Measurements from ENCODE around the gene ZNF771. TPM values are rescaled to one million over a fixed set of nuclear protein-coding genes. Genes with fewer than 3 reads are reported as not detected.

The ZNF771 gene
- total RNA-seq, 4 donors from 2014 or later = 5.4 to 15.7 (median 8.5) TPM

DNA sequence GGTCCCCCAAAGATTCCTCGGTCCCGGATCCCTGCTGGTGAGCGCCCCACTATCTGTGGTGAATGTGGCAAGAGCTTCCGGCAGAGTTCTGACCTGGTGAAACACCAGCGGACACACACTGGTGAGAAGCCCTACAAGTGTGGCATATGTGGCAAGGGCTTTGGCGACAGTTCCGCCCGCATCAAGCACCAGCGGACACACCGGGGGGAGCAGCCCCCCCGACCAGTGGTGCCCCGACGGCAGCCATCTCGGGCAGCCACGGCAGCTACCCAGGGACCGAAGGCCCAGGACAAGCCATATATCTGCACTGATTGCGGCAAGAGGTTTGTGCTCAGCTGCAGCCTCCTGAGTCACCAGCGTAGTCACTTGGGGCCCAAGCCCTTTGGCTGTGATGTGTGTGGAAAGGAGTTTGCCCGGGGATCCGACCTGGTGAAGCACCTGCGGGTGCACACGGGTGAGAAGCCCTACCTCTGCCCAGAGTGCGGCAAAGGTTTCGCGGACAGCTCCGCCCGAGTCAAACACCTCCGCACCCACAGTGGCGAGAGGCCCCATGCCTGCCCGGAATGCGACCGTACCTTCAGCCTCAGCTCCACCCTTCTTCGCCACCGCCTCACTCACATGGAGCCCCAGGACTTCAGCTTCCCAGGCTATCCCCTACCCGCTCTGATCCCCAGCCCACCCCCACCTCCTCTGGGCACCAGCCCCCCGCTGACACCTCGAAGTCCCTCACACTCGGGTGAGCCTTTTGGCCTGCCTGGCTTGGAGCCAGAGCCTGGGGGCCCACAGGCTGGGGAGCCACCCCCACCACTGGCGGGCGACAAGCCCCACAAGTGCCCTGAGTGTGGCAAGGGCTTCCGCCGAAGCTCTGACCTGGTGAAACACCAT lies 9.4 kb upstream of the ZNF771 start:
- H3K27ac ChIP-seq = no peak overlapping the region
- TF ChIP-seq, protein P1, sequence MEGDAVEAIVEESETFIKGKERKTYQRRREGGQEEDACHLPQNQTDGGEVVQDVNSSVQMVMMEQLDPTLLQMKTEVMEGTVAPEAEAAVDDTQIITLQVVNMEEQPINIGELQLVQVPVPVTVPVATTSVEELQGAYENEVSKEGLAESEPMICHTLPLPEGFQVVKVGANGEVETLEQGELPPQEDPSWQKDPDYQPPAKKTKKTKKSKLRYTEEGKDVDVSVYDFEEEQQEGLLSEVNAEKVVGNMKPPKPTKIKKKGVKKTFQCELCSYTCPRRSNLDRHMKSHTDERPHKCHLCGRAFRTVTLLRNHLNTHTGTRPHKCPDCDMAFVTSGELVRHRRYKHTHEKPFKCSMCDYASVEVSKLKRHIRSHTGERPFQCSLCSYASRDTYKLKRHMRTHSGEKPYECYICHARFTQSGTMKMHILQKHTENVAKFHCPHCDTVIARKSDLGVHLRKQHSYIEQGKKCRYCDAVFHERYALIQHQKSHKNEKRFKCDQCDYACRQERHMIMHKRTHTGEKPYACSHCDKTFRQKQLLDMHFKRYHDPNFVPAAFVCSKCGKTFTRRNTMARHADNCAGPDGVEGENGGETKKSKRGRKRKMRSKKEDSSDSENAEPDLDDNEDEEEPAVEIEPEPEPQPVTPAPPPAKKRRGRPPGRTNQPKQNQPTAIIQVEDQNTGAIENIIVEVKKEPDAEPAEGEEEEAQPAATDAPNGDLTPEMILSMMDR (IDR thresholded peaks at IDR 0.05) = no peak
- no peak for TF ChIP-seq POLR2A (IDR thresholded peaks at IDR 0.05)
- peaks cover 2 to 44% (median 12%) of the 10 kb centered on the region in 4 donors for H3K4me1 ChIP-seq
- no peaks in the 10 kb centered on the region for H3K27me3 ChIP-seq
- no peak overlapping the region for H3K4me3 ChIP-seq
- no peak for DNase-seq
- H3K36me3 ChIP-seq = peaks cover 0 to 15% (median 0%) of the 10 kb centered on the region in 3 donors
- no peaks in the 10 kb centered on the region for H3K9me3 ChIP-seq

DNA sequence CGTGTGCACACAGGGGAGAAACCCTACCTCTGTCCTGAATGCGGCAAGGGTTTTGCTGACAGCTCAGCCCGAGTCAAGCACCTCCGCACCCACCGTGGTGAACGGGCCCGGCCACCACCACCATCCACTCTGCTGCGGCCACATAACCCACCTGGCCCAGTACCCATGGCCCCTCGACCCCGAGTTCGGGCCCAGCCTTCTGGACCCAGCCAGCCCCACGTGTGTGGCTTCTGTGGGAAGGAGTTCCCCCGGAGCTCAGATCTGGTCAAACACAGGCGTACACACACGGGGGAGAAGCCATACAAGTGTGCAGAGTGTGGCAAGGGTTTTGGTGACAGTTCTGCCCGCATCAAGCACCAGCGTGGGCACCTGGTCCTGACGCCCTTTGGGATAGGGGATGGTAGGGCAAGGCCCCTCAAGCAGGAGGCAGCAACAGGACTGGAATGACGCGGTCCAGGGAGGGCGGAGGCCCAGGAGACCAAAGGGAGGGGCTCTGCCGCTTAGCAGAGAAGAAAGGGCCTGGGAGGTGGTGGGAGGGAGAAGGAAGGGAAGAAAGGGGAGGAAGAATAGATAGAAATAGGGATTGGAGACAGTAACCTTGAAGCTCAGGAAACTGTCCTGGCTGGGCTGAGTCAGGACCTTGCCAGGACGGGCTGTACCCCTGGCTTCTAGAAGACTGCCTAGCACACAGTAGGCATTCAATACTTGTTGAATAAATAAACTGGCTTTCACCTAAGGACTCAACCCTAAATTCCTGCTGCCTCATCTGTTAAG lies 8.6 kb upstream of the ZNF771 start:
- peaks cover 0 to 15% (median 0%) of the 10 kb centered on the region in 3 donors for H3K36me3 ChIP-seq
- no peaks in the 10 kb centered on the region for H3K9me3 ChIP-seq
- peak overlapping the region in 2 of 4 donors; percentile 75 to 86 for H3K27ac ChIP-seq
- DNase-seq = no peak
- peaks cover 2 to 44% (median 12%) of the 10 kb centered on the region in 4 donors for H3K4me1 ChIP-seq
- no peak for TF ChIP-seq POLR2A (IDR thresholded peaks at IDR 0.05)
- TF ChIP-seq, protein P1 (IDR thresholded peaks at IDR 0.05) = no peak
- no peaks in the 10 kb centered on the region for H3K27me3 ChIP-seq
- no peak overlapping the region for H3K4me3 ChIP-seq

DNA sequence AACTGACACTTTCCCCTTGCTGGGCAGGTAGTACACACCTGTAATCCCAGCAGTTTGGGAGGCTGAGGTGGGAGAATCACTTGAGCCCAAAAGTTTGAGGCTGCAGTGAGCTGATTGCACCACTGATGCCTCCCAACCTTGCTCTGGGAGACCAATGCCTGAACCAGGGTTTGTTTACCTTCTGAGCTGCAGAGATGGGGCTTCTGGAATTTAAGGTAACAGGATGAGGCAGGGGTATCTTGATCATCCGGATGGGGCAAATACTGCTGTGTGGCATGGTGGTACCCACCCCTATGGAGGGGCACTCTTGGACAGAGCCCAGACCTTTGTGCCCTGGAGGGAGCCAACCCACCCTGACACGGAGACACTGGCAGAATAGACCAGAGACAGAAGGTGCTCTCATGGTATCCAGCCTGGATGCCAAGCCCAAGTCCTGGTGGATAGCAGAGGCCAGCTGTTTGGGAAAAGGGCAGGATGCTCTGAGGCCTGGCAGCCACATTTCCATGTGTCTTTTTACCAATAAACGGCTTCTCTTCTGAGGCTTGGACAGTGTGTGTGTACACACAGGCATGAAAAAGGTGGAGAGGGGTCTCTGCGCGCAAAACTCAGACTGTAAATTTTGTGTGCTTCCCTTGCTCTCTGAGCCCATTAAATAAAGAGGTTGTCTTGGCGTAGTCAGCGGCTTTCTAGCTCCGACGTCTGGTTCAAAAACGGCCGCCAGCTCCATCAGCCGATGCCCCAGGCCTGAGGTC lies 7.8 kb upstream of the ZNF771 start:
- Histone ChIP-seq H3K36me3 (peaks cover 0 to 15% (median 0%) of the 10 kb centered on the region in 3 donors), H3K4me3 (peak overlapping the region; percentile 51 to 84 (median 63)), H3K27ac (peak overlapping the region in 3 of 4 donors; percentile 61 to 86 (median 75)), H3K9me3 (no peaks in the 10 kb centered on the region), H3K27me3 (no peaks in the 10 kb centered on the region), H3K4me1 (peaks cover 2 to 38% (median 12%) of the 10 kb centered on the region in 4 donors)
- no peak for DNase-seq
- TF ChIP-seq, protein P1 (IDR thresholded peaks at IDR 0.05) = no peak
- no peak for TF ChIP-seq POLR2A (IDR thresholded peaks at IDR 0.05)

DNA sequence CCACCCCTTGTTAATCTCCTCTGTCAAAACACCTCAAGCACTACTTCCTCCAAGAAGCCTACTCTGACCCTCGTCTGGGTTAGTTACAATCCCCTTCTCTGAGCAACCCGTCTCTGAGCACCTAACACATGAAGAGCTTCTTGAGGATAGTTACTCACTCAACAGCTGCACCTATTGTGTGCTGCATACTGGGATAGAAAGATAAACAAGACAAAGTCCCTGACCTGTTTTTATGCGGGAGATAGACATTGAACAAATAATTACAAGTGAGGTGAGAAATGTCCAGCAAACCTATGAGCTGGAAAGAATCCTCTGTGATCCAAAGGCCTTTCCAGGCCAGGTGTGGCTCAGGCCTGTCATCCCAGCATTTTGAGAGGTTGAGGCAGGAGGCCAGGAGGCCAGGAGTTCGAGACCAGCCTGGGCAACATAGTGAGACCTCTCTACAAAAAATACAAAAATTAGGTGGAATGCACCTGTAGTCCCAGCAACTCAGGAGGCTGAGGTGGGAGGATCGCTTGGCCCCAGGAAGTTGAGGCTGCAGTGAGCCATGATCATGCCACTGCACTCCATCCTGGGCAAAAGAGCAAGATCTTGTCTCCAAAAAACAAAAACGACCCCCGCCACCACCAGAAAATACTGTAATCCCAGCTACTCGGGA lies 5.5 kb upstream of the ZNF771 start:
- TF ChIP-seq POLR2A (IDR thresholded peaks at IDR 0.05) = no peak
- TF ChIP-seq, protein P1 (IDR thresholded peaks at IDR 0.05) = no peak
- Histone ChIP-seq H3K4me1 (peaks cover 0 to 24% (median 4%) of the 10 kb centered on the region in 4 donors), H3K9me3 (no peaks in the 10 kb centered on the region), H3K27me3 (no peaks in the 10 kb centered on the region), H3K27ac (no peak overlapping the region), H3K36me3 (peaks cover 0 to 15% (median 0%) of the 10 kb centered on the region in 3 donors), H3K4me3 (no peak overlapping the region)
- DNase-seq = no peak

DNA sequence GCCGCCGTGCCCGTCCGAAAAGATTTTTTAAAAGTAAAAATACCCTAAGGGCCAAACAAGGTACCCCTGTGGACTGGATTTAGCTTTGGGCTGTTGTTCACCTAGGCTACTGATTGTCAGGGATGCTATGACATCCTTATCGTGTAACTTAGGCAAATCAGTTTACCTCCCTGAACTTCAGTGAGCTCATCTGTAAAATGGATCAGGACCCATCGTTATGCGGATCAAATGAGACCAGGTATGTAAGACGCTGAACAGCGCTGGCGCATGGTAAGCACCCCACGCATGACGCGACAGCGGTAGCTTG lies 658 bp upstream of the ZNF771 start:
- Histone ChIP-seq H3K4me1 (peaks cover 0 to 23% (median 7%) of the 10 kb centered on the region in 4 donors), H3K27me3 (no peaks in the 10 kb centered on the region), H3K4me3 (peak overlapping the region; percentile 68 to 78 (median 73)), H3K36me3 (no peaks in the 10 kb centered on the region), H3K9me3 (no peaks in the 10 kb centered on the region), H3K27ac (peak overlapping the region; percentile 72 to 88 (median 85))
- DNase-seq = no peak
- no peak for TF ChIP-seq POLR2A (IDR thresholded peaks at IDR 0.05)
- TF ChIP-seq, protein P1 (IDR thresholded peaks at IDR 0.05) = no peak

All from Peyer's patch (tissue), 4 donors.